ENCODE measurements around the gene TRAT1.

DNA sequence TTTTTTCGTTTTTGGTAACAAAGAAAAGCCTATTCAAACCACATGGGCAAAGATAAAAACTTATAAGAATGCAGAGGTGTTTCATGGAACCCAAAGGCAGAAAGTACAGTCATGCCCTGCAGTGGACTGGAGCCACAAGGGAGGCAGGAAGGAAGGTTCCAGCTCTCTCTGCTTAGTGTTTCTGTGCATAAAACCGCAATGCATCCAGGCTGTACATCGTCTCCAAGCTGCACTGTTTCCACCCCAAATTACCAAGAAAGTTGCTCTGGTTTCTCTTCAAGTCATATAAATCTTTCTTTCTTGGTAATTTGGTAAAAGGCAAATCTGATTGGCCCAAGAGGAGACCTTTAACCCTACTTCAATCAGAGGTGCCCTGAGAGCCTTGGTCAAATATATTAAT lies 15.8 kb downstream of the TRAT1 start:
- TF ChIP-seq, protein P1, sequence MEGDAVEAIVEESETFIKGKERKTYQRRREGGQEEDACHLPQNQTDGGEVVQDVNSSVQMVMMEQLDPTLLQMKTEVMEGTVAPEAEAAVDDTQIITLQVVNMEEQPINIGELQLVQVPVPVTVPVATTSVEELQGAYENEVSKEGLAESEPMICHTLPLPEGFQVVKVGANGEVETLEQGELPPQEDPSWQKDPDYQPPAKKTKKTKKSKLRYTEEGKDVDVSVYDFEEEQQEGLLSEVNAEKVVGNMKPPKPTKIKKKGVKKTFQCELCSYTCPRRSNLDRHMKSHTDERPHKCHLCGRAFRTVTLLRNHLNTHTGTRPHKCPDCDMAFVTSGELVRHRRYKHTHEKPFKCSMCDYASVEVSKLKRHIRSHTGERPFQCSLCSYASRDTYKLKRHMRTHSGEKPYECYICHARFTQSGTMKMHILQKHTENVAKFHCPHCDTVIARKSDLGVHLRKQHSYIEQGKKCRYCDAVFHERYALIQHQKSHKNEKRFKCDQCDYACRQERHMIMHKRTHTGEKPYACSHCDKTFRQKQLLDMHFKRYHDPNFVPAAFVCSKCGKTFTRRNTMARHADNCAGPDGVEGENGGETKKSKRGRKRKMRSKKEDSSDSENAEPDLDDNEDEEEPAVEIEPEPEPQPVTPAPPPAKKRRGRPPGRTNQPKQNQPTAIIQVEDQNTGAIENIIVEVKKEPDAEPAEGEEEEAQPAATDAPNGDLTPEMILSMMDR (conservative IDR thresholded peaks at IDR 0.05; ENCODE audit: low read depth, low read length): no peak
- TF ChIP-seq EZH2 (IDR thresholded peaks at IDR 0.05; ENCODE audit: low read length, unreplicated experiment): no peak

Measured in PC-3 (cell line).